ENCODE data around the gene FCER2.

Gene FCER2

GRCh38 chr19:7705387-7706187, 3.7 kb upstream of the FCER2 start:
- H3K27me3 Mint-ChIP-seq = no peaks in the 10 kb centered on the region
- peaks cover 26% of the 10 kb centered on the region for H3K4me1 Mint-ChIP-seq
- peak overlapping the region; percentile 93 for H3K27ac Mint-ChIP-seq (ENCODE audit: low read depth)
- peak; percentile 95 for ATAC-seq (replicated peaks; ENCODE audit: extremely low read depth, poor library complexity, severe bottlenecking)
- peak; percentile 47 to 63 for DNase-seq (ENCODE audit: low spot score in 2 of 2)
- no peaks in the 10 kb centered on the region for H3K36me3 Mint-ChIP-seq (ENCODE audit: insufficient read depth)
- peak overlapping the region; percentile 58 for H3K4me3 Mint-ChIP-seq
- H3K9me3 Mint-ChIP-seq = no peaks in the 10 kb centered on the region

- Mint-ChIP-seq H3K4me1 (peaks cover 30% of the 10 kb centered on the region), H3K36me3 (ENCODE audit: insufficient read depth) (peaks cover 2% of the 10 kb centered on the region), H3K4me3 (no peak overlapping the region), H3K27ac (ENCODE audit: low read depth) (no peak overlapping the region), H3K9me3 (no peaks in the 10 kb centered on the region), H3K27me3 (peaks cover 8% of the 10 kb centered on the region)
- no peak for ATAC-seq (replicated peaks; ENCODE audit: extremely low read depth, poor library complexity, severe bottlenecking)
- no peak for DNase-seq (ENCODE audit: low spot score in 2 of 2)
These were observed 2.5 kb upstream of the FCER2 start for GRCh38 chr19:7704280-7705060.

- Mint-ChIP-seq H3K27me3 (peaks cover 20% of the 10 kb centered on the region), H3K9me3 (no peaks in the 10 kb centered on the region), H3K4me3 (no peak overlapping the region), H3K36me3 (ENCODE audit: insufficient read depth) (peaks cover 2% of the 10 kb centered on the region), H3K4me1 (peaks cover 32% of the 10 kb centered on the region), H3K27ac (ENCODE audit: low read depth) (no peak overlapping the region)
- ATAC-seq (replicated peaks; ENCODE audit: extremely low read depth, poor library complexity, severe bottlenecking) (no peak), DNase-seq (ENCODE audit: low spot score in 2 of 2) (no peak)
These were observed 1.4 kb upstream of the FCER2 start for GRCh38 chr19:7703332-7703731.

GRCh38 chr19:7701049-7701653, 780 bp downstream of the FCER2 start:
- ATAC-seq (replicated peaks; ENCODE audit: extremely low read depth, poor library complexity, severe bottlenecking) = no peak
- DNase-seq (ENCODE audit: low spot score in 2 of 2) = no peak
- peaks cover 2% of the 10 kb centered on the region for H3K36me3 Mint-ChIP-seq (ENCODE audit: insufficient read depth)
- no peak overlapping the region for H3K27ac Mint-ChIP-seq (ENCODE audit: low read depth)
- no peak overlapping the region for H3K4me3 Mint-ChIP-seq
- H3K9me3 Mint-ChIP-seq = no peaks in the 10 kb centered on the region
- H3K27me3 Mint-ChIP-seq = peaks cover 30% of the 10 kb centered on the region
- H3K4me1 Mint-ChIP-seq = peaks cover 21% of the 10 kb centered on the region

GRCh38 chr19:7699417-7700401, 2.2 kb downstream of the FCER2 start:
- Mint-ChIP-seq H3K9me3 (no peaks in the 10 kb centered on the region), H3K36me3 (ENCODE audit: insufficient read depth) (peaks cover 2% of the 10 kb centered on the region), H3K4me1 (peaks cover 11% of the 10 kb centered on the region), H3K27ac (ENCODE audit: low read depth) (no peak overlapping the region), H3K4me3 (no peak overlapping the region), H3K27me3 (peaks cover 30% of the 10 kb centered on the region)
- no peak for ATAC-seq (replicated peaks; ENCODE audit: extremely low read depth, poor library complexity, severe bottlenecking)
- DNase-seq (ENCODE audit: low spot score in 2 of 2) = no peak

- DNase-seq (ENCODE audit: low spot score in 2 of 2) (no peak), ATAC-seq (replicated peaks; ENCODE audit: extremely low read depth, poor library complexity, severe bottlenecking) (no peak)
- Mint-ChIP-seq H3K27me3 (peaks cover 30% of the 10 kb centered on the region), H3K27ac (ENCODE audit: low read depth) (no peak overlapping the region), H3K9me3 (no peaks in the 10 kb centered on the region), H3K4me1 (peaks cover 11% of the 10 kb centered on the region), H3K4me3 (no peak overlapping the region), H3K36me3 (ENCODE audit: insufficient read depth) (peaks cover 2% of the 10 kb centered on the region)
These were observed 2.9 kb downstream of the FCER2 start for GRCh38 chr19:7699003-7699402.

- Mint-ChIP-seq H3K9me3 (no peaks in the 10 kb centered on the region), H3K27me3 (peaks cover 30% of the 10 kb centered on the region), H3K36me3 (ENCODE audit: insufficient read depth) (peaks cover 2% of the 10 kb centered on the region), H3K4me1 (peaks cover 11% of the 10 kb centered on the region), H3K27ac (ENCODE audit: low read depth) (no peak overlapping the region), H3K4me3 (no peak overlapping the region)
- DNase-seq (ENCODE audit: low spot score in 2 of 2) (no peak), ATAC-seq (replicated peaks; ENCODE audit: extremely low read depth, poor library complexity, severe bottlenecking) (no peak)
These were observed 3.3 kb downstream of the FCER2 start for GRCh38 chr19:7698583-7698982.

GRCh38 chr19:7697721-7698287, 4.1 kb downstream of the FCER2 start:
- no peak for ATAC-seq (replicated peaks; ENCODE audit: extremely low read depth, poor library complexity, severe bottlenecking)
- Mint-ChIP-seq H3K4me3 (no peak overlapping the region), H3K36me3 (ENCODE audit: insufficient read depth) (peaks cover 2% of the 10 kb centered on the region), H3K4me1 (peaks cover 11% of the 10 kb centered on the region), H3K27me3 (peaks cover 30% of the 10 kb centered on the region), H3K9me3 (no peaks in the 10 kb centered on the region), H3K27ac (ENCODE audit: low read depth) (no peak overlapping the region)
- DNase-seq (ENCODE audit: low spot score in 2 of 2) = no peak

GRCh38 chr19:7694499-7694898, 7.4 kb downstream of the FCER2 start:
- peaks cover 22% of the 10 kb centered on the region for H3K27me3 Mint-ChIP-seq
- H3K4me3 Mint-ChIP-seq = no peak overlapping the region
- H3K36me3 Mint-ChIP-seq (ENCODE audit: insufficient read depth) = no peaks in the 10 kb centered on the region
- H3K4me1 Mint-ChIP-seq = peaks cover 6% of the 10 kb centered on the region
- no peaks in the 10 kb centered on the region for H3K9me3 Mint-ChIP-seq
- ATAC-seq (replicated peaks; ENCODE audit: extremely low read depth, poor library complexity, severe bottlenecking) = no peak
- DNase-seq (ENCODE audit: low spot score in 2 of 2) = no peak
- no peak overlapping the region for H3K27ac Mint-ChIP-seq (ENCODE audit: low read depth)

- Mint-ChIP-seq H3K27me3 (peaks cover 2% of the 10 kb centered on the region), H3K36me3 (ENCODE audit: insufficient read depth) (no peaks in the 10 kb centered on the region), H3K4me3 (no peak overlapping the region), H3K27ac (ENCODE audit: low read depth) (no peak overlapping the region), H3K9me3 (no peaks in the 10 kb centered on the region), H3K4me1 (no peaks in the 10 kb centered on the region)
- peak; percentile 77 for ATAC-seq (replicated peaks; ENCODE audit: extremely low read depth, poor library complexity, severe bottlenecking)
- peak in 1 of 2 donors; percentile 62 for DNase-seq (ENCODE audit: low spot score in 2 of 2)
These were observed 9.4 kb downstream of the FCER2 start for GRCh38 chr19:7692417-7693088.

- no peaks in the 10 kb centered on the region for H3K27me3 Mint-ChIP-seq
- no peak overlapping the region for H3K4me3 Mint-ChIP-seq
- ATAC-seq (replicated peaks; ENCODE audit: extremely low read depth, poor library complexity, severe bottlenecking) (peak; percentile 52), DNase-seq (ENCODE audit: low spot score in 2 of 2) (peak in 1 of 2 donors; percentile 64)
- no peaks in the 10 kb centered on the region for H3K36me3 Mint-ChIP-seq (ENCODE audit: insufficient read depth)
- H3K27ac Mint-ChIP-seq (ENCODE audit: low read depth) = no peak overlapping the region
- H3K9me3 Mint-ChIP-seq = no peaks in the 10 kb centered on the region
- no peaks in the 10 kb centered on the region for H3K4me1 Mint-ChIP-seq
These were observed 10.4 kb downstream of the FCER2 start for GRCh38 chr19:7691497-7691896.

Data from central memory CD8-positive, alpha-beta T cell (primary cell).